Keratinocyte (primary cell): ENCODE results near the gene TRIM52.

ENCODE experiments used
- EZH2 ChIP-seq: IDR thresholded peaks from one replicate; pipeline ENCODE4 v1.6.1; 2012; ENCODE audit warnings: inconsistent platforms, mild to moderate bottlenecking, low read length, moderate library complexity
- TF ChIP-seq, protein P1 (sequence below), 3 experiments: IDR thresholded peaks in 1 of 3; conservative IDR thresholded peaks in 1 of 3; optimal IDR thresholded peaks in 1 of 3; 2 replicates in 2 of 3; 3 replicates in 1 of 3; pipeline versions ENCODE3 to v1.5.1; 2011; ENCODE audit warnings: low read length in 3 of 3, mild to moderate bottlenecking in 3 of 3, moderate library complexity in 2 of 3, control low read depth in 1 of 3, inconsistent platforms in 1 of 3; ENCODE audit not compliant: insufficient read depth in 2 of 3; ENCODE audit errors: extremely low read depth in 1 of 3

GRCh38 chr5:181207214-181207959 is 53.6 kb downstream of the TRIM52 start:
- TF ChIP-seq, protein P1, sequence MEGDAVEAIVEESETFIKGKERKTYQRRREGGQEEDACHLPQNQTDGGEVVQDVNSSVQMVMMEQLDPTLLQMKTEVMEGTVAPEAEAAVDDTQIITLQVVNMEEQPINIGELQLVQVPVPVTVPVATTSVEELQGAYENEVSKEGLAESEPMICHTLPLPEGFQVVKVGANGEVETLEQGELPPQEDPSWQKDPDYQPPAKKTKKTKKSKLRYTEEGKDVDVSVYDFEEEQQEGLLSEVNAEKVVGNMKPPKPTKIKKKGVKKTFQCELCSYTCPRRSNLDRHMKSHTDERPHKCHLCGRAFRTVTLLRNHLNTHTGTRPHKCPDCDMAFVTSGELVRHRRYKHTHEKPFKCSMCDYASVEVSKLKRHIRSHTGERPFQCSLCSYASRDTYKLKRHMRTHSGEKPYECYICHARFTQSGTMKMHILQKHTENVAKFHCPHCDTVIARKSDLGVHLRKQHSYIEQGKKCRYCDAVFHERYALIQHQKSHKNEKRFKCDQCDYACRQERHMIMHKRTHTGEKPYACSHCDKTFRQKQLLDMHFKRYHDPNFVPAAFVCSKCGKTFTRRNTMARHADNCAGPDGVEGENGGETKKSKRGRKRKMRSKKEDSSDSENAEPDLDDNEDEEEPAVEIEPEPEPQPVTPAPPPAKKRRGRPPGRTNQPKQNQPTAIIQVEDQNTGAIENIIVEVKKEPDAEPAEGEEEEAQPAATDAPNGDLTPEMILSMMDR (optimal IDR thresholded peaks at IDR 0.05 in 1 of 3, IDR thresholded peaks at IDR 0.05 in 1 of 3, conservative IDR thresholded peaks at IDR 0.05 in 1 of 3; ENCODE audit: extremely low read depth in 1 of 3, insufficient read depth in 2 of 3, low read length in 3 of 3): no peak
- TF ChIP-seq EZH2: no peak
